HG03432 (cell line): ENCODE measurements around the gene SLC26A8.
"Not testable (repeated sequence)": the region's sequence is repeated elsewhere in the genome, so short reads cannot be mapped to it uniquely, and the experiment has no call there.

Experiments
- ATAC-seq: cut with Tn5 transposase; IDR thresholded peaks from one replicate; pipeline ENCODE4 v1.9.1; 2021; ENCODE audit warnings: mild to moderate bottlenecking, moderate library complexity; ENCODE audit not compliant: unreplicated experiment

The SLC26A8 gene

GRCh38 chr6:35955071-35955470, 69.4 kb downstream of the SLC26A8 start:
- no peak for ATAC-seq

DNA sequence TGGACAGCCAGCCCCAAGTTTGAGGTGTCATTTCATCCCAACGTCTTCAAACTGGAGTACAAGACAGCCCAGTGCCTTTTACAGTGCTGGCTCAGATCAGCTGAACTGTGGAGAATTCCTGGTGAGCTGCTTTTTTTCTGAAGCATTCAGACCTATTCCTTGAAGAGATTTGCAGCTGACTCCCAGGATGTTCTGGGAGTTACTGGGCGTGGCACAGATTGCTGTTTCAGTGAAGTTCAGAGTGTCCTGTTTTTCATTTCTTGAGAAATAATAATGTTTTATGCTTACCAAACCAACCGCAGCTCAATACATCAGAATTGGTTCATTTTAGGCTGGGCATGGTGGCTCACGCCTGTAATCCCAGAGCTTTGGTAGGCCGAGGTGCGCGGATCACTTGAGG, 70.1 kb downstream of the SLC26A8 start:
- ATAC-seq, result no peak

GRCh38 chr6:35948725-35949124, 75.7 kb downstream of the SLC26A8 start:
- ATAC-seq, result no peak

GRCh38 chr6:35945650-35946025, 78.8 kb downstream of the SLC26A8 start:
- ATAC-seq, result no peak

GRCh38 chr6:35943390-35943789, 81.1 kb downstream of the SLC26A8 start:
- ATAC-seq, result no peak

DNA sequence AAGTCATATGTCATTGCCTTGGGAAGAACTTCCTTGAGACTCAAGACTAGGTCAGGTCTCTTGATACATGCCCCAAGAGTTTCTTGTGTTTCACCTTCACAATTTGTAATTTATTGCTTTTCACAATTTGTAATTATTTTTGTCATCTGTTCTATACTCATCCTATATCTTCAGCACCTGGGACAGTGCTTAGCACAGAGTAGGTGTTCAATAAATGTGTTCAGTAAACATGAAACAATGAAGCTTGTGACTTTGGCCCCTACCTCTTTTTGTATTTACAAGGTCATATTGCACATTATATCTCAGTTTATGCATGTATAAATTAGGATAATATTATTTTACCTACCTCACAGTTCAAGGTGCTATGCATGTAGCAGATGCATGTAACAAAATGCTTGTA, 82.1 kb downstream of the SLC26A8 start:
- no peak for ATAC-seq

- ATAC-seq, result not testable (repeated sequence)
Measured at GRCh38 chr6:35941170-35941569, 83.3 kb downstream of the SLC26A8 start.

- not testable (repeated sequence) for ATAC-seq
Measured at GRCh38 chr6:35940014-35940413, 84.4 kb downstream of the SLC26A8 start.

DNA sequence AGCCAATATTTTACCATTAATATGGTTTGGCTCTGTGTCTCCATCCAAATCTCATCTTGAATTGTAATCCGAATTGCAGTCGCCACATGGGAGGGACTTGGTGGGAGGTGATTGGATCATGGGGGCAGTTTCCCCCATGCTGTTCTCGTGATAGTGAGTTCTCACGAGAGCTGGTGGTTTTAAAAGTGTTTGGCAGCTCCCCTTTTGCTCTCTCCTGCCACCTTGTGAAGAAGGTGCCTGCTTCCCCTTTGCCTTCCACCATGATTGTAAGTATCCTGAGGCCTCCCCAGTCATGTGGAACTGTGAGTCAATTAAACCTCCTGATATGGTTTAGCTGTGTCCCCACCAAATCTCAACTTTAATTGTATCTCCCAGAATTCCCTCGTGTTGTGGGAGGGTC, 85.2 kb downstream of the SLC26A8 start:
- not testable (repeated sequence) for ATAC-seq

DNA sequence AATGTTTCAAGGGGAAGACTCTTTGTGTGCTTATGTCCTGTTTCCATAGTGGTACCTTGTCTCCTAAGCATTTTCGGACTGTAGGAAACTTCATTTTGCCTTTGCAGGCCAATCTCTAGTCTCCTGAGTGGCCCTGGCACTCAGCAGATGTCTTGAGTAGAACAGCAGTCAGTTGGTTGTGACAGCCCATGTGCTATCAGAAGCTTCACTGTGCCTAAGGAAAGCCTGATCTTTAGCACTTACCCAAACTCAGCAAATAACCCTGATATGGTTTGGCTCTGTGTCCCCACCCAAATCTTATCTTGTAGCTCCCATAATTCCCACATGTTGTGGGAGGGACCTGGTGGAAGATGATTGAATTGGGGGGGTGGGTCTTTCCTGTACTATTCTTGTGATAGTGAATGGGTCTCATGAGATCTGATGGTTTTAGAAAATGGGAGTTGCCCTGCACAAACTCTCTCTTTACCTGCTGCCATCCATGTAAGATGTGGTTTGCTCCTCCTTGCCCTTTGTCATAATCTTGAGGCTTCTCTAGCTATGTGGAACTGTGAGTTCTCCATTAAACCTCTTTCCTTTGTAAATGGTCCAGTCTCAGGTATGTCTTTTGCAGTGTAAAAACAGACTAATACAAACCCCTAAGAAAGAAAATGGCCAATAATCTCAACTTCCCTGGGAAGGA, 87.6 kb downstream of the SLC26A8 start:
- ATAC-seq, result no peak

GRCh38 chr6:35935469-35935868, 89.0 kb downstream of the SLC26A8 start:
- ATAC-seq, result no peak

DNA sequence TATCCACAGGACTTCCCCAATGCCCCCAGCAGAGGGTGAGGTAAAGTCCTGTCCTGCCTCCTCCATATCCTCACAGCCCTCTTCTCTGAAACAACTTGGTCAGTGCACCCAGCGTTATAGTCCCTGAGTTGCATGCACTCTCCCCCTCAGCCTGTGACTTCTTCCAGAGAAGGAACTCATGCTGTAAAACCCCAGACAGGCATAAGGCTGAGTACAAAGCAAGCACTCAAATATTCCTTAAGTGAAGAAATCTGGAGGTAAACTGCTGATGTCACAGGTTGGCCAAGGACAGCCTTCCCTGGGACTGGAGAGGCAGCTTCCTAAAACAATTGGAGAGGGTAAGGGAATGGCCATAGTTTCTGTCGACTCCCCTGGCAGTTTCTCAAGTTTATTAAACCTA, 90.6 kb downstream of the SLC26A8 start:
- ATAC-seq, result no peak

DNA sequence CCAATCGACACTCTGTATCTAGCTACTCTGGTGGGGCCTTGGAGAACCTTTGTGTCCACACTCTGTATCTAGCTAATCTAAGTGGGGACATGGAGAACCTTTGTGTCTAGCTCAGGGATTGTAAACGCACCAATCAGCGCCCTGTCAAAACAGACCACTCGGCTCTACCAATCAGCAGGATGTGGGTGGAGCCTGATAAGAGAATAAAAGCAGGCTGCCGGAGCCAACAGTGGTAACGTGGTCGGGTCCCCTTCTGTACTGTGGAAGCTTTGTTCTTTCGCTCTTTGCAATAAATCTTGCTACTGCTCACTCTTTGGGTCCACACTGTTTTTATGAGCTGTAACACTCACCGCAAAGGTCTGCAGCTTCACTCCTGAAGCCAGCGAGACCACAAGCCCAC, 92.6 kb downstream of the SLC26A8 start:
- not testable (repeated sequence) for ATAC-seq

GRCh38 chr6:35931120-35931561, 93.3 kb downstream of the SLC26A8 start:
- no peak for ATAC-seq

DNA sequence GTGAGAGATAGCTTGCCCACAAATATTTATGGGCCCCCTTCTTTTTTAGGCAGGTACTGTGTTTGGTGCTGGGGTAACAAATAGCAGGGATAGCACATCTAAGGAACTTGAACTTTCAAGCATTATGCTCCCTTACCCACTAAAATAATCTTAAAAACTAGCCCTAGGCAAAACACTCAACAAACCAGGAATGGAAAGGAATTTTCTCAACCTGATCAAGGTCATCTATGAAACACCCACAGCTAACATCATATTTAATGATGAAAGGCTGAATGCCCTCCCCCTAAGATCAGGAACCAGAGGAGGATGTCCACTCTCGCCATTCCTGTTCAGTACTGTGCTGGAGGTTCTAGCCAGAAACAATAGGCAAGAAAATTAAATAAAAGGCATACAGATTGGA, 94.8 kb downstream of the SLC26A8 start:
- no peak for ATAC-seq

GRCh38 chr6:35926509-35927215, 97.8 kb downstream of the SLC26A8 start:
- ATAC-seq, result no peak

- no peak for ATAC-seq
Measured at GRCh38 chr6:35925961-35926360, 98.5 kb downstream of the SLC26A8 start.

DNA sequence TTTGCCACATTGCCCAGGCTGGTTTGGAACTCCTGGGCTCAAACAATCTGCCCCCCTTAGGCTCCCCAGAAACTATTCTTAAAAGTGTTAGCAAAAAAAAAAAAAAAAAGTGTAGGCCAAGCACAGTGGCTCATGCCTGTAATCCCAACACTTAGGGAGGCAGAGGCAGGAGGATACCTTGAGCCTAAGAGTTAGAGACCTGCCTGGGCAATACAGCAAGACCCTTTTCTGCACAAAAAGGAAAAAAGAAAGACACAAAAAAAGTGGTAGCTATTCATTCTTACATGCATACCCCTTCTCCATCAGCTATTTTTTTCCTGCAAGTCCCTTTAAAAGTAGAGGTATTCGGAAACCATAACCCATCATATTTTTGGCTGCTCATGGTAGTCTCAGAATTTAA, 100.3 kb downstream of the SLC26A8 start:
- no peak for ATAC-seq

DNA sequence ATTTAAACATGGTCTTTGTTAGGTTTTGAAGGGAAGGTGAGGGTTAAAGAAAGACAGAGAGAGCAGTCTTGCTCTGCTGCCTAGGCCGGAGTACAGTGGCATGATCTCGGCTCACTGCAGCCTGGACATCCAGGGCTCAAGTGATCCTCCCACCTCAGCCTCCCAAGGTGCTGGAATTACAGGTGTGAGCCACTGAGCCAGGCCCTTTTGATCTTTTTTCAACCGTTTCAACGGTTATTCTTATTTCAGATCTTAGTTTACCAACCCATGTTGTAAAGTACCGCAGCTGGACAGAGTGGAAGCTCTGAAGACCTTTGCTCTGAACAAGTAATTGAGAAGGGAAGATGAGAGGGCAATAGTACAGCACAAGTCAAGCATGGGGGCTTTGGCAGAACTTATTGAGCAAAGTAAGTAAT, 102.3 kb downstream of the SLC26A8 start:
- no peak for ATAC-seq

DNA sequence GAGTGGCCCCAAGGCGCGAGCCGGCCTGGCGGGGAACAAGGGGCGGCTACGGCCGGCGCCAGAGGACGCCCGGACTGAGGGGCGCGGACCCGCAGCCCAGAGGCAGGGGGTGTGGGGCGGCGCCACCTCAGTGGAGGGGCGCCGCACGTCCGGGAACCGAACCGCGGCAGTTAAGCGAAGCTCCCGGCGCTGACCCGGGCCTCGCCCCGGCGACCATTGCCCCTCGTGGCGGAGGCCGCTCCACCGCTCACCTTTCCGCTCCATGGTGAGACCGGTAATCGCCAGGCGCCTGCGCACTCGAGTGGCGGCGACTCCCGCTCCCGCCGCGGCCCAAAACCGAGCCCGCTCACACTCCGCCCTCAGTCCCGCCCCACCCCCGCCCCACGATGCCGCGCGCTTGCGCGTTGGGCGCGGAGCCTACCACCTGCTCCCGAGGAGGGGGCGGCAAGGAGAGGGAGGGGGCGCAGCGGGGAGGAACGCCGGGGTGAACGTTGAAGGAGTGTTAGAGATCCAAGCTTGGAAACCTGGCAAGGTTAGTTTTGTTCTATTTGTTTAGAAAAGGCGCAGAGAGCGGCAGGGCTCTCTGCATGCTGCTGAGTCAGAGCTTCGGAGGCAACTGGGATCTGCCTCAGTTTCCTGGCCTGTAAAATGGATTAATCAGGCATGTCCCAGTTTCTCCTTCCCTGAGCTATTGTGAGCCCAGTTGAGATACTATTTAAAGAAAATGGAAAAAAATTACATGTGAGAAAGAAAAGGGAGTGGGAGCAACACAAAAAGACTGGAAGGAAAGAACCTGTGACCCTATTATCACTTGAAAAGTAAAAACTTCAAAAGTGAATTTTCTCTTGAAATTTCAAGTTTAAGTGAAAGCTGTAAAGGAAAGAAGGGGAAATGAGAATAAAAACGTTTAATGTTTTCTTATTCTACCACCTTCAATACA, 103.4 kb downstream of the SLC26A8 start, which contains the start of gene SRPK1:
SRPK1 (minus strand) TSS at position 306 of the 940 bp plus-strand sequence; CDS start at position 264, 42 bp downstream.
- peak; percentile 85 for ATAC-seq
